ENCODE measurements around the gene CD14.

GRCh38 chr5:140634103-140634502, 1.1 kb upstream of the CD14 start:
- TF ChIP-seq EZH2 (IDR thresholded peaks at IDR 0.05; ENCODE audit: insufficient read depth, poor library complexity, severe bottlenecking) = no peak
- no peak for TF ChIP-seq EZH2phosphoT487 (IDR thresholded peaks at IDR 0.05; ENCODE audit: insufficient read depth, low read depth)
